Uterus (tissue), 2 donors: ENCODE results near the gene PAWR.

Experiments used
- CTCF ChIP-seq, 4 experiments: fragments of 200-600 bp in 2 of 4; fragments of 450-650 bp in 2 of 4; sonication (generic) in 2 of 4; IDR thresholded peaks; one replicate each; pipeline ENCODE4 v1.5.1; 2016 to 2019; ENCODE audit warnings: antibody characterized with exemption in 4 of 4, mild to moderate bottlenecking in 2 of 4, moderate library complexity in 1 of 4
- POLR2A ChIP-seq, 2 donors: fragments of 450-650 bp; IDR thresholded peaks; one replicate each; pipeline ENCODE4 v1.6.1; 2016; ENCODE audit warnings: antibody characterized with exemption in 2 of 2, mild to moderate bottlenecking in 1 of 2, moderate library complexity in 1 of 2

GRCh38 chr12:79618848-79619404 lies 71.8 kb downstream of the PAWR start:
- TF ChIP-seq CTCF (IDR thresholded peaks at IDR 0.05) (no peak), POLR2A (IDR thresholded peaks at IDR 0.05) (no peak)
